ENCODE results near the gene XPNPEP3.
A peak's percentile ranks its signal among the peaks of the same experiment; 100 is the strongest.

The XPNPEP3 gene

GRCh38 chr22:40878922-40879321, 22.0 kb downstream of the XPNPEP3 start:
- TF ChIP-seq CTCF (conservative IDR thresholded peaks at IDR 0.05; ENCODE audit: low read depth, low read length), result no peak

GRCh38 chr22:40889116-40889515, 32.2 kb downstream of the XPNPEP3 start:
- H3K4me3 ChIP-seq (ENCODE audit: low read depth, low read length), result no peak overlapping the region
- DNase-seq (ENCODE audit: low read depth), result no peak
- TF ChIP-seq CTCF (conservative IDR thresholded peaks at IDR 0.05; ENCODE audit: low read depth, low read length), result no peak

More at GRCh38 chr22:40878922-40879321, 22.0 kb downstream of the XPNPEP3 start:
- DNase-seq (ENCODE audit: low read depth), result no peak
- H3K4me3 ChIP-seq (ENCODE audit: low read depth, low read length), result no peak overlapping the region

- no peak overlapping the region for H3K4me3 ChIP-seq (ENCODE audit: low read depth, low read length)
- TF ChIP-seq CTCF (conservative IDR thresholded peaks at IDR 0.05; ENCODE audit: low read depth, low read length), result no peak
- DNase-seq (ENCODE audit: low read depth), result peak; percentile 40
Measured at GRCh38 chr22:40890881-40891280, 33.9 kb downstream of the XPNPEP3 start.

- no peak overlapping the region for H3K4me3 ChIP-seq (ENCODE audit: low read depth, low read length)
- TF ChIP-seq CTCF (conservative IDR thresholded peaks at IDR 0.05; ENCODE audit: low read depth, low read length), result no peak
- DNase-seq (ENCODE audit: low read depth), result no peak
Measured at GRCh38 chr22:40894417-40894816, 37.5 kb downstream of the XPNPEP3 start.

GRCh38 chr22:40898850-40899357, 42.0 kb downstream of the XPNPEP3 start:
- no peak overlapping the region for H3K4me3 ChIP-seq (ENCODE audit: low read depth, low read length)
- peak; percentile 80 for DNase-seq (ENCODE audit: low read depth)
- peak; percentile 69 for TF ChIP-seq CTCF (conservative IDR thresholded peaks at IDR 0.05; ENCODE audit: low read depth, low read length)

GRCh38 chr22:40904101-40904500, 47.2 kb downstream of the XPNPEP3 start:
- no peak for DNase-seq (ENCODE audit: low read depth)
- no peak overlapping the region for H3K4me3 ChIP-seq (ENCODE audit: low read depth, low read length)
- TF ChIP-seq CTCF (conservative IDR thresholded peaks at IDR 0.05; ENCODE audit: low read depth, low read length), result no peak

- DNase-seq (ENCODE audit: low read depth), result no peak
- no peak for TF ChIP-seq CTCF (conservative IDR thresholded peaks at IDR 0.05; ENCODE audit: low read depth, low read length)
- no peak overlapping the region for H3K4me3 ChIP-seq (ENCODE audit: low read depth, low read length)
Measured at GRCh38 chr22:40908895-40909294, 51.9 kb downstream of the XPNPEP3 start.
